Neural cell (in vitro differentiated cells): ENCODE measurements around the gene DGKD. TPM values are rescaled to one million over a fixed set of nuclear protein-coding genes. Genes with fewer than 3 reads are reported as not detected.

Source experiments
- H2AFZ ChIP-seq: fragments of 200-600, 300-800 bp; sonication (generic), shearing (Covaris generic); 2 replicates; pipeline ENCODE4 v1.6.0; 2014; ENCODE audit warnings: low read depth, mild to moderate bottlenecking, antibody characterized with exemption, low read length, moderate library complexity
- H3F3A ChIP-seq: fragments of 200-600 bp; shearing (Covaris generic); 2 replicates; pipeline ENCODE4 v1.6.1; 2016; ENCODE audit warnings: mild to moderate bottlenecking, moderate library complexity, mixed read lengths, antibody characterized with exemption, low read length; ENCODE audit not compliant: insufficient read depth, poor library complexity, severe bottlenecking
- H3K27ac ChIP-seq: fragments of 200-600, 300-800 bp; sonication (generic), shearing (Covaris generic); 2 replicates; pipeline ENCODE4 v1.5.1; 2014; ENCODE audit warnings: mild to moderate bottlenecking, low read length, moderate library complexity
- H3K27me3 ChIP-seq: fragments of 300-800, 200-600 bp; sonication (generic), shearing (Covaris generic); 2 replicates; pipeline ENCODE4 v1.6.0; 2014; ENCODE audit warnings: mild to moderate bottlenecking, low read depth, low read length, moderate library complexity; ENCODE audit not compliant: insufficient read depth
- H3K36me3 ChIP-seq: fragments of 300-800, 200-600 bp; sonication (generic), shearing (Covaris generic); 2 replicates; pipeline ENCODE4 v1.5.1; 2014; ENCODE audit warnings: mild to moderate bottlenecking, antibody characterized with exemption, low read length, moderate library complexity; ENCODE audit not compliant: insufficient read depth
- H3K4me2 ChIP-seq: fragments of 300-800, 200-600 bp; sonication (generic), shearing (Covaris generic); 2 replicates; pipeline ENCODE4 v1.6.0; 2014; ENCODE audit warnings: mild to moderate bottlenecking, low read length
- H3K4me3 ChIP-seq: fragments of 300-800, 200-600 bp; sonication (generic), shearing (Covaris generic); 2 replicates; pipeline ENCODE4 v1.5.1; 2014; ENCODE audit warnings: mild to moderate bottlenecking, low read length, moderate library complexity
- H3K79me2 ChIP-seq: fragments of 200-600 bp; shearing (Covaris generic); replicated peaks from 2 replicates; pipeline ENCODE4 v1.6.0; 2014; ENCODE audit warnings: mild to moderate bottlenecking, low read length, moderate library complexity; ENCODE audit not compliant: insufficient read depth
- H3K9ac ChIP-seq: fragments of 300-800, 200-600 bp; sonication (generic), shearing (Covaris generic); 2 replicates; pipeline ENCODE4 v1.6.1; 2016; ENCODE audit warnings: mild to moderate bottlenecking, low read length, mixed read lengths
- H3K9me2 ChIP-seq: fragments of 200-600 bp; shearing (Covaris generic); 2 replicates; pipeline ENCODE4 v1.6.1; 2016; ENCODE audit warnings: mild to moderate bottlenecking, low read length, mixed read lengths; ENCODE audit not compliant: insufficient read depth
- H3K9me3 ChIP-seq: fragments of 200-600, 300-800 bp; sonication (generic), shearing (Covaris generic); 2 replicates; pipeline ENCODE4 v1.6.1; 2016; ENCODE audit warnings: mild to moderate bottlenecking, mixed run types, low read length, moderate library complexity, mixed read lengths
- H4K20me1 ChIP-seq: fragments of 200-600 bp; shearing (Covaris generic); 2 replicates; pipeline ENCODE4 v1.6.1; 2016; ENCODE audit warnings: mild to moderate bottlenecking, mixed run types; ENCODE audit not compliant: insufficient read depth
- CTCF ChIP-seq: fragments of 450-650 bp; IDR thresholded peaks from 2 replicates; pipeline ENCODE4 v1.5.1; 2014; ENCODE audit warnings: antibody characterized with exemption, mild to moderate bottlenecking, moderate library complexity; ENCODE audit not compliant: poor library complexity, severe bottlenecking
- EP300 ChIP-seq: fragments of 450-650 bp; conservative IDR thresholded peaks from 2 replicates; pipeline ENCODE4 v1.6.1; 2014; ENCODE audit warnings: antibody characterized with exemption, mild to moderate bottlenecking, moderate library complexity; ENCODE audit not compliant: poor library complexity, severe bottlenecking
- EZH2 ChIP-seq: fragments of 200-600, 300-800 bp; shearing (Covaris generic), sonication (generic); IDR thresholded peaks from 2 replicates; pipeline ENCODE4 v1.6.1; 2014; ENCODE audit warnings: antibody characterized with exemption, low read length, borderline replicate concordance, mild to moderate bottlenecking; ENCODE audit not compliant: insufficient read depth, poor library complexity, severe bottlenecking
- MXI1 ChIP-seq: fragments of 450-650 bp; conservative IDR thresholded peaks from 2 replicates; pipeline ENCODE4 v1.6.1; 2014; ENCODE audit warnings: antibody characterized with exemption, mild to moderate bottlenecking; ENCODE audit not compliant: poor library complexity, severe bottlenecking
- POLR2AphosphoS5 ChIP-seq: IDR thresholded peaks from 2 replicates; pipeline ENCODE4 v1.6.1; 2012
- RAD21 ChIP-seq: fragments of 450-650 bp; conservative IDR thresholded peaks from 2 replicates; pipeline ENCODE4 v1.6.1; 2014; ENCODE audit warnings: antibody characterized with exemption, mild to moderate bottlenecking, moderate library complexity
- REST ChIP-seq: IDR thresholded peaks from 2 replicates; pipeline ENCODE4 v1.6.1; 2012; ENCODE audit warnings: borderline replicate concordance
- SMC3 ChIP-seq: fragments of 450-650 bp; conservative IDR thresholded peaks from 2 replicates; pipeline ENCODE4 v1.6.1; 2014; ENCODE audit warnings: antibody characterized with exemption, mild to moderate bottlenecking, moderate library complexity; ENCODE audit not compliant: poor library complexity
- TAF1 ChIP-seq: IDR thresholded peaks from 2 replicates; pipeline ENCODE4 v1.6.1; 2012; ENCODE audit warnings: low read depth
- polyA plus RNA-seq: library from polyadenylated mRNA; depleted of rRNA; stranded (reverse); fragments of >200 nt; gene quantifications from 2 replicates; pipeline ENCODE4 v1.2.3, GENCODE V29; 2014

Gene DGKD
- polyA plus RNA-seq, 1 donor from 2014 or later = 36.4 TPM

DNA sequence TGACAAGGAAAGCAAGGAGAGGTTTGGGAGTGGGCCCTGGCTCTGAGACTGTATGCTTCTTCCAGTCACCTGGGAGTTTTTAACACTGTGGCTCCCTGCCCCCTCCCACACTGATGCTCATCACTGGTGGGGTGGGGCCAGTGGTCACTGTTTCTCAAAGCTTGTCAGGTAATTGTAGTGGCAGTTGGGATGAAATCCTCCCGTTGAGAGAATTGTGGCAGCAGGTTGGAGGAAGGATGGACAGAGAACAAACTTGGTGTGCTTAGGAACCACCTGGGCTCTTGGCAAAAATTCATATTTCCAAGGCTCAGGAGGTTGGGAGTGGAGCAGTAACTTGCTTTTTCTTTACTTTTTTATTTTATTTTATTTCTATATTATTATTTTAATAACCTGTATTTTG lies 25.1 kb downstream of the DGKD start:
- H3K27me3 ChIP-seq = no peaks in the 10 kb centered on the region
- no peak for TF ChIP-seq MXI1
- TF ChIP-seq REST = no peak
- TF ChIP-seq RAD21 = no peak
- no peak for TF ChIP-seq SMC3
- TF ChIP-seq EZH2 = no peak
- TF ChIP-seq TAF1 = no peak
- no peak for TF ChIP-seq EP300
- no peak for TF ChIP-seq CTCF
- no peak for TF ChIP-seq POLR2AphosphoS5
- no peaks in the 10 kb centered on the region for H3F3A ChIP-seq
- no peaks in the 10 kb centered on the region for H3K9me3 ChIP-seq
- H3K27ac ChIP-seq = no peak overlapping the region
- H3K36me3 ChIP-seq = no peaks in the 10 kb centered on the region
- no peaks in the 10 kb centered on the region for H3K9me2 ChIP-seq
- H3K9ac ChIP-seq = no peak overlapping the region
- H3K4me2 ChIP-seq = no peak overlapping the region
- H3K79me2 ChIP-seq = no peaks in the 10 kb centered on the region
- H2AFZ ChIP-seq = no peak overlapping the region
- H4K20me1 ChIP-seq = no peaks in the 10 kb centered on the region
- H3K4me3 ChIP-seq = no peak overlapping the region

DNA sequence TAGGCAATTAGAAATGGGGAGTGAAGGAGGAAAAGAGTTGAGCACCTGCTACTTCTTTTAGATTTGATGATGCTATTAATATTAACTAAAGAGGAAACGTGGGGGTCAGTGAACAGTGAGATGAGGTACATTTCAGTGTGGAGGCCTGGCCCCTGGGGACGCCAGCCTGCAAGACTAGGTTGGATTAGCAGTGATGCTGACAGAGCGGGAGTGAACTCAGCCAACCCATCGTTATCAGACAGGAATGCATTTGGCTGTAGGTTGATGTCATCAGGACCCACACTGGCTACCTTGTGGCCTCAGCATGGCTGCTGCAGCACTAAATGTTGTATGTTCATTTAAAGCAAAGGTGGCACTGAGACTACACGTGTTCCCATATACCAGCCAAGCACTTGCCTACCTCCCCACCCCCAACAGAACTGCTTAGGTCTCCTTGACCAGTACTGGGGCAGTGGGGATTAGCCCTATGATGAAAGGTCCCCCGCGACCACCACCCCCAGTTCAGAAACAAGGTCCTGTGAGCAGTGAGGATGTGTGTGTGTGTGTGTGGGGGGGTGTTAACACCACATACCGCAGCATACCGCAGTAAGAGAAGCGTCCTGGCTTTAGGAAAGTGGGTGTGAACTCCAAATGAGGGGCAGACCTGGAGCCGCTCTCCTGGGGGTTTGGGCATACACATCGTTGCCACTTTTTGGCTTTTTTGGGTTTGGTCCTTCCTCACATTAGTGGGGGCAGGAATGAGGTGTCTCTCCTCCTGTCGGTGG lies 26.0 kb downstream of the DGKD start:
- Histone ChIP-seq H3F3A (no peaks in the 10 kb centered on the region), H3K9me2 (no peaks in the 10 kb centered on the region), H3K36me3 (no peaks in the 10 kb centered on the region), H4K20me1 (no peaks in the 10 kb centered on the region), H3K4me3 (no peak overlapping the region), H3K27ac (no peak overlapping the region), H3K4me2 (no peak overlapping the region), H3K79me2 (no peaks in the 10 kb centered on the region), H2AFZ (no peak overlapping the region), H3K27me3 (no peaks in the 10 kb centered on the region), H3K9ac (no peak overlapping the region), H3K9me3 (no peaks in the 10 kb centered on the region)
- TF ChIP-seq REST (no peak), CTCF (no peak), RAD21 (no peak), EP300 (no peak), TAF1 (no peak), SMC3 (no peak), POLR2AphosphoS5 (no peak), EZH2 (no peak), MXI1 (no peak)
